Esophagus squamous epithelium (tissue), 5 donors: ENCODE measurements around the gene ADGRB3. TPM values are rescaled to one million over a fixed set of nuclear protein-coding genes. Genes with fewer than 3 reads are reported as not detected.

ENCODE experiments used
- DNase-seq: peaks from one replicate; lab custom pipeline; 2025; lab: John Stamatoyannopoulos, UW
- H3K27ac ChIP-seq, 4 donors: fragments of 200-600 bp; sonication (generic); one replicate each; pipeline ENCODE4 v1.5.1; 2016 to 2019; ENCODE audit warnings: mild to moderate bottlenecking in 1 of 4
- H3K27me3 ChIP-seq, 4 donors: fragments of 200-600 bp; sonication (generic); 1 replicate in 3 of 4; 2 replicates in 1 of 4; pipeline versions ENCODE4 v1.5.1 to v1.6.0; 2017 to 2021; ENCODE audit warnings: antibody characterized with exemption in 1 of 4
- H3K36me3 ChIP-seq, 3 donors: fragments of 200-600 bp; sonication (generic); one replicate each; pipeline ENCODE4 v1.5.1; 2016 to 2019
- H3K4me1 ChIP-seq, 3 donors: fragments of 200-600 bp; sonication (generic); one replicate each; pipeline ENCODE4 v1.5.1; 2017 to 2019
- H3K4me3 ChIP-seq, 4 donors: fragments of 200-600 bp; sonication (generic); 1 replicate in 3 of 4; 2 replicates in 1 of 4; pipeline ENCODE4 v1.5.1; 2016 to 2019; ENCODE audit warnings: mild to moderate bottlenecking in 2 of 4, moderate library complexity in 1 of 4
- H3K9me3 ChIP-seq, 3 donors: fragments of 200-600 bp; sonication (generic); one replicate each; pipeline ENCODE4 v1.5.1; 2016 to 2019
- CTCF ChIP-seq, 6 experiments: fragments of 450-650 bp in 4 of 6; fragments of 200-600 bp in 2 of 6; sonication (generic) in 2 of 6; IDR thresholded peaks; one replicate each; pipeline ENCODE4 v1.5.1; 2016 to 2019; ENCODE audit warnings: antibody characterized with exemption in 6 of 6, mild to moderate bottlenecking in 4 of 6, moderate library complexity in 4 of 6
- POLR2A ChIP-seq, 4 donors: fragments of 450-650 bp; IDR thresholded peaks; one replicate each; pipeline ENCODE4 v1.6.1; 2017; ENCODE audit warnings: antibody characterized with exemption in 4 of 4, mild to moderate bottlenecking in 4 of 4, moderate library complexity in 3 of 4
- WGBS, 2 donors: methylation state at CpG; one replicate each; pipeline ENCODE4 v1.1.5; 2018; 5-methylcytosine and 5-hydroxymethylcytosine counted together
- intact Hi-C: fragments of 100-400 bp; cut with DNase I; formaldehyde crosslinking; loops from one replicate; pipeline ENCODE4 v1.15.0; 2022
- total RNA-seq, 4 donors: library from RNA; depleted of rRNA; stranded (reverse); fragments of >200 nt; gene quantifications; one replicate each; pipeline ENCODE4 v1.1.0, GENCODE V29; 2016
- donor health status: DM: yes; HTN: yes; CAD: no.

ADGRB3 gene
- total RNA-seq, 4 donors from 2014 or later, result 0.04 to 1.1 (median 0.32) TPM

- no peak overlapping the region for H3K4me3 ChIP-seq
- TF ChIP-seq POLR2A (IDR thresholded peaks at IDR 0.05), result no peak
- TF ChIP-seq CTCF (IDR thresholded peaks at IDR 0.05), result no peak
These were observed 217.7 kb downstream of the ADGRB3 start for GRCh38 chr6:68852791-68853190.

GRCh38 chr6:68859233-68859632 is 224.2 kb downstream of the ADGRB3 start:
- TF ChIP-seq CTCF (IDR thresholded peaks at IDR 0.05) (no peak), POLR2A (IDR thresholded peaks at IDR 0.05) (no peak)
- DNase-seq, result no peak
- H3K27ac ChIP-seq, result no peak overlapping the region
- no peaks in the 10 kb centered on the region for H3K27me3 ChIP-seq
- no peaks in the 10 kb centered on the region for H3K4me1 ChIP-seq
- H3K4me3 ChIP-seq, result no peak overlapping the region
- intact Hi-C loops, result no loop called here
- no peaks in the 10 kb centered on the region for H3K36me3 ChIP-seq
- peaks cover 0 to 32% (median 3%) of the 10 kb centered on the region in 3 donors for H3K9me3 ChIP-seq
- 78 to 88% methylated on average over 1 of the region's 1 CpG for WGBS, 2 donors

More at GRCh38 chr6:68852791-68853190, 217.7 kb downstream of the ADGRB3 start:
- Histone ChIP-seq H3K36me3 (no peaks in the 10 kb centered on the region), H3K4me1 (no peaks in the 10 kb centered on the region), H3K27me3 (no peaks in the 10 kb centered on the region), H3K9me3 (peaks cover 0 to 13% (median 0%) of the 10 kb centered on the region in 3 donors), H3K27ac (no peak overlapping the region)
- intact Hi-C loops, result no loop called here
- DNase-seq, result no peak

DNA sequence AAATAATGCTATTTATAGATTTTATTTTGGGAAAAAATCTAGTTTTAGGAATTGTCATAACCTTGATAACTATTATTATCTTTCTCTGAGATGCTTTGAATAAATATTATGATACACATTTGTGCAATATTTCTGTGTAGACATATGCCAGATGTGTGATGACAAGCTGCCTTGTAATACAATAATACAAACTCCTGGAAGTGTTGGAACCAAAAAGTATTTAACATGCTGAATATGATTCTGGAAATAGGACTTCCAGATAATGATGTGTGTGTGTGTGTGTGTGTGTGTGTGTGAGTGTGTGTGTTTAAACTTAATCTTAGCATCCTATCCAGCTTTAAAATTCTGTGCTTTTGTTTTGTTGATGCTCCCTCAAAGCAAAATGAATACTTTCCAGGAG is 233.6 kb downstream of the ADGRB3 start:
- intact Hi-C loops, result no loop called here
- no peak for TF ChIP-seq POLR2A (IDR thresholded peaks at IDR 0.05)
- no peak for TF ChIP-seq CTCF (IDR thresholded peaks at IDR 0.05)
- DNase-seq, result no peak
- no peak overlapping the region for H3K27ac ChIP-seq
- peaks cover 0 to 9% (median 0%) of the 10 kb centered on the region in 3 donors for H3K9me3 ChIP-seq
- no peaks in the 10 kb centered on the region for H3K36me3 ChIP-seq
- no peaks in the 10 kb centered on the region for H3K27me3 ChIP-seq
- H3K4me1 ChIP-seq, result no peaks in the 10 kb centered on the region
- no peak overlapping the region for H3K4me3 ChIP-seq

DNA sequence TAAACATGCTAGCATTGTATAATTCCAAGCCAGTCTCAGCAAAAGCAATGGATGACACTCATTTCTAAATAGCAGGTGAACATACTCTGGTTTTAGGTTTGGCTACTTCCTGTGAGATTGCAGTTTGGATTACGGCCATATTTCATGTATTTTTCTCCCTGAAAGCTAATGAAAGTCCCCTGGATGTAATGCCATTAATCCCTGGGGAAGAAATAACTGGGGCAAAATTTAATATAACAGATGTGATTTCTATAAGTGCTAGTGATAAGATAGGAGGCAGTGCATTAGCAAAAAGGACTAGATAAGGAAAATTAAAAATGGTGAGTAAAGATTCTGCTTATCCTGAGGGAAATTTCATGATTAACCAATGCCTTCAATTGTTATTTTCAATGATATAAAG is 238.2 kb downstream of the ADGRB3 start:
- WGBS, 2 donors, result 50 to 57% methylated on average over 1 of the region's 1 CpG
- intact Hi-C loops, result no loop called here
- no peaks in the 10 kb centered on the region for H3K4me1 ChIP-seq

DNA sequence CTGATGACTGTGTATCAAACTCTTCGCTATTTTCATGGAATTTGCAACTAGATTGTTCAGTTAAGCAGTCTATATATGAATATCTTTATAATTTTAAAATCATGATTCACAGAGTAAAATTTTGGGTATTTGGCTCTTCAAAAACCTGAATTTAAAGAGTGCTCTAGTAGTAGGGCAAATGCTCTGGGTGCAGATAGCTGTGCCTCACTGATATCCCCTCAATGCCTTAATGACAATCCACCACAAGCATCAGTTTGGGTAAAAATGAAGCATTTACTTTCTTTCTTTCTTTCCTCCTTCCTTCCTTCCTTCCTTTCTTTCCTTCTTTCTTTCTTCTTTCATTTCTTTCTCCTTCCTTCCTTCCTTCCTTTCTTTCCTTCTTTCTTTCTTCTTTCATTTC is 239.7 kb downstream of the ADGRB3 start:
- TF ChIP-seq POLR2A (IDR thresholded peaks at IDR 0.05) (no peak), CTCF (IDR thresholded peaks at IDR 0.05) (no peak)
- no peaks in the 10 kb centered on the region for H3K36me3 ChIP-seq
- H3K4me1 ChIP-seq, result no peaks in the 10 kb centered on the region
- DNase-seq, result no peak
- H3K9me3 ChIP-seq, result no peaks in the 10 kb centered on the region
- H3K27me3 ChIP-seq, result no peaks in the 10 kb centered on the region
- H3K4me3 ChIP-seq, result no peak overlapping the region
- intact Hi-C loops, result no loop called here
- H3K27ac ChIP-seq, result no peak overlapping the region
- 82 to 86% methylated on average over 1 of the region's 1 CpG for WGBS, 2 donors

More for the DNA sequence above, 238.2 kb downstream of the ADGRB3 start:
- no peak for DNase-seq
- H3K36me3 ChIP-seq, result no peaks in the 10 kb centered on the region
- H3K9me3 ChIP-seq, result no peaks in the 10 kb centered on the region
- no peak for TF ChIP-seq POLR2A (IDR thresholded peaks at IDR 0.05)
- no peak for TF ChIP-seq CTCF (IDR thresholded peaks at IDR 0.05)
- H3K27ac ChIP-seq, result no peak overlapping the region
- H3K27me3 ChIP-seq, result no peaks in the 10 kb centered on the region
- H3K4me3 ChIP-seq, result no peak overlapping the region
